ENCODE results near the gene REXO4. TPM values are rescaled to one million over a fixed set of nuclear protein-coding genes. Genes with fewer than 3 reads are reported as not detected.

Gene REXO4
- polyA plus RNA-seq, 1 donor from 2014 or later, result 16.1 TPM

DNA sequence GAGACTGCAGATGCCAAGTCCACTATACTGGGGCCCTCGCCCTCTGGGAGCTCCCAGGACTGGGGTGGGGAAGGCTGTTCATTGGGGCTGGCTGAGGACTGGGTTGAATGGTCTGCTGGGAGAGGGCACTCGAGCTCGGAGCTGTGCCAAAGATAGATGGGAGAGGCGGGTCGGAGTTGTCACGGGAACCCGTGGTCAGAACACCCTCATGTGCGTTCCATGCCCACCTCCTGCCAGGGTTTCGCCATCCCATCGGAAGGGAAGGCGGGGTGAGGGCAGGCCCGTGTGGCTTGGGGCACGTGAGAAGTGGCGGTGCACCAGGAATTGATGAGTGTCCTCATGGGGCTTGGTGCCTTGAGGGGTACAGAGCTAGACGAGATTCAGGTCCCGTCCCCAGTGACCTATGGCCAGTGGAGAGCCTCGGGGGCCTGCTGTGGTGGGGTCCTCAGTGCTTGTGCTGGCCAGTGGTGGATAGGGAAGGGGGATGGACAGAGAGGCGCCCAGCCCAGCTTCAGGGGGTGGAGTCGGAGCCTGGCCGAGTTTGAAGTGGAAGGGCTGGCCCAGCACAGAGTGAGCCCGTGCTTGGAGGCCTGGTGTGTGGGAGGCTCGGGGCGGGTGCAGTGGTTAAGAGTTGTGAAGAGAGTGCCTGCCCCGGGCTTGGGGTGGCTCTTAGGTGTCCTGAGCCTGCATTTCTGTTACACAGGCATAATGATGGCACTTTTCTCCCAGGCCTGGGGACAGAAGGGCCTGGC, 46.2 kb upstream of the REXO4 start:
- H2AFZ ChIP-seq (ENCODE audit: low read depth, low read length), result no peak overlapping the region
- no peaks in the 10 kb centered on the region for H3K9me3 ChIP-seq (ENCODE audit: low read length)
- TF ChIP-seq EP300 (conservative IDR thresholded peaks at IDR 0.05; ENCODE audit: poor library complexity, severe bottlenecking) (no peak), TAF1 (IDR thresholded peaks at IDR 0.05; ENCODE audit: low read depth) (no peak), RAD21 (conservative IDR thresholded peaks at IDR 0.05) (no peak), SMC3 (conservative IDR thresholded peaks at IDR 0.05; ENCODE audit: poor library complexity) (no peak), EZH2 (IDR thresholded peaks at IDR 0.05; ENCODE audit: borderline replicate concordance, insufficient read depth, low read length, poor library complexity, severe bottlenecking) (no peak), POLR2AphosphoS5 (IDR thresholded peaks at IDR 0.05) (no peak)
- TF ChIP-seq, protein P1, sequence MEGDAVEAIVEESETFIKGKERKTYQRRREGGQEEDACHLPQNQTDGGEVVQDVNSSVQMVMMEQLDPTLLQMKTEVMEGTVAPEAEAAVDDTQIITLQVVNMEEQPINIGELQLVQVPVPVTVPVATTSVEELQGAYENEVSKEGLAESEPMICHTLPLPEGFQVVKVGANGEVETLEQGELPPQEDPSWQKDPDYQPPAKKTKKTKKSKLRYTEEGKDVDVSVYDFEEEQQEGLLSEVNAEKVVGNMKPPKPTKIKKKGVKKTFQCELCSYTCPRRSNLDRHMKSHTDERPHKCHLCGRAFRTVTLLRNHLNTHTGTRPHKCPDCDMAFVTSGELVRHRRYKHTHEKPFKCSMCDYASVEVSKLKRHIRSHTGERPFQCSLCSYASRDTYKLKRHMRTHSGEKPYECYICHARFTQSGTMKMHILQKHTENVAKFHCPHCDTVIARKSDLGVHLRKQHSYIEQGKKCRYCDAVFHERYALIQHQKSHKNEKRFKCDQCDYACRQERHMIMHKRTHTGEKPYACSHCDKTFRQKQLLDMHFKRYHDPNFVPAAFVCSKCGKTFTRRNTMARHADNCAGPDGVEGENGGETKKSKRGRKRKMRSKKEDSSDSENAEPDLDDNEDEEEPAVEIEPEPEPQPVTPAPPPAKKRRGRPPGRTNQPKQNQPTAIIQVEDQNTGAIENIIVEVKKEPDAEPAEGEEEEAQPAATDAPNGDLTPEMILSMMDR (IDR thresholded peaks at IDR 0.05; ENCODE audit: poor library complexity, severe bottlenecking), result no peak
- no peaks in the 10 kb centered on the region for H3K27me3 ChIP-seq (ENCODE audit: insufficient read depth, low read depth, low read length)
- no peaks in the 10 kb centered on the region for H3F3A ChIP-seq (ENCODE audit: insufficient read depth, low read length, poor library complexity, severe bottlenecking)
- H3K9ac ChIP-seq (ENCODE audit: low read length), result no peak overlapping the region
- H3K4me2 ChIP-seq (ENCODE audit: low read length), result no peak overlapping the region
- no peak overlapping the region for H3K4me3 ChIP-seq (ENCODE audit: low read length)
- no peaks in the 10 kb centered on the region for H3K9me2 ChIP-seq (ENCODE audit: insufficient read depth, low read length)
- H4K20me1 ChIP-seq (ENCODE audit: insufficient read depth), result peaks cover 3% of the 10 kb centered on the region
- H3K36me3 ChIP-seq (ENCODE audit: insufficient read depth, low read length), result peaks cover 5% of the 10 kb centered on the region
- H3K27ac ChIP-seq (ENCODE audit: low read length), result no peak overlapping the region
- peaks cover 29% of the 10 kb centered on the region for H3K79me2 ChIP-seq (replicated peaks; ENCODE audit: insufficient read depth, low read length)

DNA sequence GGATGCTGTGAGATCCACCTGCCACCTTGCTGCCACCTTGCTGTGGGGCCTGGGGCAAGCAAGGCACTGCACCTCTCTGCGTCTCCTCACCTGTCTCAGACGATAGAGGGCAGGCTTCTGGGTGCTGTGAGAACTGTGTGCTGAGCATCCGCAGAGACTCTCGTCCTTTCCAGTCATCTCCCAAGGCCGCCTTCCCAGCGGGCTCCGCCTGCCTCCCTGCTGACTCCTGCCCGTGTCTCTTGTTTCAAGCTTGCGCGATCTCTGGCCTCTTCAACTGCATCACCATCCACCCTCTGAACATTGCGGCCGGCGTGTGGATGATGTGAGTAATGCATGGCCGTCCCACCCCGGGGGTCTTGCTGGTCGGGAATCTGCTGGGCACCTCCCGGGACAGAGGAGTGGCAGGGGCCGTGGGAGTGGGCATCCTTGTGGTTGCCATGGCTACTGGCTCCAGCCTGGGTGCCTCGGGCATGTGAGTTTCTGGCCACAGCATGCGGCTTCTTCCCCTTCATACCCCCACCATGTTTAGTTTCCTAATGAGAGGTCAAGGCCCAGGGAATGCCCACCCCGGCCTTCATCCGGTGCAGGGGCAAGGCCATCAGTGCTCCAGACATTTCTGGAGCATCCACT, 45.5 kb upstream of the REXO4 start:
- Histone ChIP-seq H2AFZ (ENCODE audit: low read depth, low read length) (no peak overlapping the region), H3F3A (ENCODE audit: insufficient read depth, low read length, poor library complexity, severe bottlenecking) (no peaks in the 10 kb centered on the region), H4K20me1 (ENCODE audit: insufficient read depth) (peaks cover 3% of the 10 kb centered on the region), H3K9me3 (ENCODE audit: low read length) (no peaks in the 10 kb centered on the region), H3K9me2 (ENCODE audit: insufficient read depth, low read length) (no peaks in the 10 kb centered on the region), H3K9ac (ENCODE audit: low read length) (no peak overlapping the region), H3K27me3 (ENCODE audit: insufficient read depth, low read depth, low read length) (no peaks in the 10 kb centered on the region), H3K79me2 (replicated peaks; ENCODE audit: insufficient read depth, low read length) (peaks cover 29% of the 10 kb centered on the region), H3K4me2 (ENCODE audit: low read length) (no peak overlapping the region), H3K4me3 (ENCODE audit: low read length) (peak overlapping the region; percentile 85), H3K36me3 (ENCODE audit: insufficient read depth, low read length) (peaks cover 5% of the 10 kb centered on the region), H3K27ac (ENCODE audit: low read length) (no peak overlapping the region)
- TF ChIP-seq, protein P1 (IDR thresholded peaks at IDR 0.05; ENCODE audit: poor library complexity, severe bottlenecking), result peak; percentile 43
- TF ChIP-seq EP300 (conservative IDR thresholded peaks at IDR 0.05; ENCODE audit: poor library complexity, severe bottlenecking), result no peak

GRCh38 chr9:133461975-133462374, 44.2 kb upstream of the REXO4 start:
- peaks cover 29% of the 10 kb centered on the region for H3K79me2 ChIP-seq (replicated peaks; ENCODE audit: insufficient read depth, low read length)
- TF ChIP-seq RAD21 (conservative IDR thresholded peaks at IDR 0.05), result no peak
- no peaks in the 10 kb centered on the region for H3F3A ChIP-seq (ENCODE audit: insufficient read depth, low read length, poor library complexity, severe bottlenecking)
- peaks cover 5% of the 10 kb centered on the region for H3K36me3 ChIP-seq (ENCODE audit: insufficient read depth, low read length)
- H3K4me2 ChIP-seq (ENCODE audit: low read length), result peak overlapping the region; percentile 66
- H3K9me2 ChIP-seq (ENCODE audit: insufficient read depth, low read length), result no peaks in the 10 kb centered on the region
- no peaks in the 10 kb centered on the region for H3K27me3 ChIP-seq (ENCODE audit: insufficient read depth, low read depth, low read length)
- H3K9ac ChIP-seq (ENCODE audit: low read length), result peak overlapping the region; percentile 97
- H2AFZ ChIP-seq (ENCODE audit: low read depth, low read length), result no peak overlapping the region
- peak overlapping the region; percentile 85 for H3K4me3 ChIP-seq (ENCODE audit: low read length)
- no peak overlapping the region for H3K27ac ChIP-seq (ENCODE audit: low read length)
- H3K9me3 ChIP-seq (ENCODE audit: low read length), result no peaks in the 10 kb centered on the region
- no peaks in the 10 kb centered on the region for H4K20me1 ChIP-seq (ENCODE audit: insufficient read depth)

Data from neural cell (in vitro differentiated cells).